Calu3 (cell line): Measurements from ENCODE around the gene HECA. TPM values are rescaled to one million over a fixed set of nuclear protein-coding genes. Genes with fewer than 3 reads are reported as not detected.

Experiments used
- BruUV-seq: library from RNA; stranded (reverse); fragments of 400-500 nt; replicated peaks from 2 replicates; lab custom pipeline; 2021; lab: Mats Ljungman, UMichigan
- CTCF ChIA-PET: fragments of 300-600 bp; sonication (Branson Sonifier 250); formaldehyde crosslinking; loops from one replicate; lab custom pipeline; 2022; ENCODE audit warnings: antibody characterized with exemption; lab: Charles Lee
- DNase-seq: peaks from one replicate; pipeline ENCODE4 v3.0.0; 2022
- H3K27ac Mint-ChIP-seq: one replicate; pipeline ENCODE4 v1.8.0; 2022; ENCODE audit warnings: mixed read lengths; ENCODE audit not compliant: unreplicated experiment
- H3K27me3 Mint-ChIP-seq: one replicate; pipeline ENCODE4 v1.8.0; 2022; ENCODE audit warnings: mixed read lengths; ENCODE audit not compliant: unreplicated experiment
- H3K36me3 Mint-ChIP-seq: one replicate; pipeline ENCODE4 v1.8.0; 2022; ENCODE audit warnings: mild to moderate bottlenecking, moderate library complexity, mixed read lengths; ENCODE audit not compliant: insufficient read depth, unreplicated experiment
- H3K4me1 Mint-ChIP-seq: one replicate; pipeline ENCODE4 v1.8.0; 2022; ENCODE audit warnings: mild to moderate bottlenecking, low read depth, mixed read lengths; ENCODE audit not compliant: unreplicated experiment
- H3K4me3 Mint-ChIP-seq: one replicate; pipeline ENCODE4 v1.8.0; 2022; ENCODE audit warnings: mild to moderate bottlenecking, low read depth, moderate library complexity, mixed read lengths; ENCODE audit not compliant: unreplicated experiment
- H3K9me3 Mint-ChIP-seq: one replicate; pipeline ENCODE4 v1.8.0; 2022; ENCODE audit warnings: low read depth, mixed read lengths; ENCODE audit not compliant: unreplicated experiment
- intact Hi-C: fragments of 100-400 bp; cut with micrococcal nuclease; formaldehyde crosslinking; loops from one replicate; pipeline ENCODE4 v1.10.0; 2022; ENCODE audit not compliant: unreplicated experiment
- total RNA-seq: library from RNA; stranded (reverse); gene quantifications from 2 replicates; pipeline ENCODE4 v1.2.3, GENCODE V29; 2022
- TF ChIP-seq, protein P1 (sequence below): fragments of 200-600 bp; IDR thresholded peaks from one replicate; pipeline ENCODE4 v1.8.0; 2022; ENCODE audit warnings: antibody characterized with exemption; ENCODE audit not compliant: unreplicated experiment

HECA gene
- total RNA-seq, 1 experiment from 2014 or later: 7.1 TPM

DNA sequence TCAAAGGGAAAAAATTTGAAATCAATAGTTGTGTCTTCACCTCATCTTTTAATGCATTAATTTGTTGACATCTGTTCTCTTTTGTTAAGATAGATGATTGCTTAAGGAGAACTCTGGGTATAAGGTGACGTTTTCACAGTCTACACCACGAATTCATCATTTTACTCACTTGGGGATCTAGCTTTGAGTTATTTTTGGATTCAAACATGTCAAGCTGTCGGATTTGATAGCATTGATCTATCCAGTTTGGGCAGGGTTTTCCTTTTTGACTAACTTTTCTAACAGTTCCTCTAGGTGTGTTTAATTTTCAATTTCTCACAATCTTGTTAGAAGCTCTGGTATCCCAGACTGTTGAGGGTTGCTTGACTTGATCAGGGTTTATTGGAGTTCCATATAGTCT, 49.6 kb downstream of the HECA start:
- H3K36me3 Mint-ChIP-seq: no peaks in the 10 kb centered on the region
- TF ChIP-seq, protein P1, sequence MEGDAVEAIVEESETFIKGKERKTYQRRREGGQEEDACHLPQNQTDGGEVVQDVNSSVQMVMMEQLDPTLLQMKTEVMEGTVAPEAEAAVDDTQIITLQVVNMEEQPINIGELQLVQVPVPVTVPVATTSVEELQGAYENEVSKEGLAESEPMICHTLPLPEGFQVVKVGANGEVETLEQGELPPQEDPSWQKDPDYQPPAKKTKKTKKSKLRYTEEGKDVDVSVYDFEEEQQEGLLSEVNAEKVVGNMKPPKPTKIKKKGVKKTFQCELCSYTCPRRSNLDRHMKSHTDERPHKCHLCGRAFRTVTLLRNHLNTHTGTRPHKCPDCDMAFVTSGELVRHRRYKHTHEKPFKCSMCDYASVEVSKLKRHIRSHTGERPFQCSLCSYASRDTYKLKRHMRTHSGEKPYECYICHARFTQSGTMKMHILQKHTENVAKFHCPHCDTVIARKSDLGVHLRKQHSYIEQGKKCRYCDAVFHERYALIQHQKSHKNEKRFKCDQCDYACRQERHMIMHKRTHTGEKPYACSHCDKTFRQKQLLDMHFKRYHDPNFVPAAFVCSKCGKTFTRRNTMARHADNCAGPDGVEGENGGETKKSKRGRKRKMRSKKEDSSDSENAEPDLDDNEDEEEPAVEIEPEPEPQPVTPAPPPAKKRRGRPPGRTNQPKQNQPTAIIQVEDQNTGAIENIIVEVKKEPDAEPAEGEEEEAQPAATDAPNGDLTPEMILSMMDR: no peak
- no peak overlapping the region for H3K4me3 Mint-ChIP-seq
- intact Hi-C loops: no loop called here
- H3K27ac Mint-ChIP-seq: no peak overlapping the region
- BruUV-seq: no TSS peak
- CTCF ChIA-PET: no interaction called here
- no peak for DNase-seq
- H3K27me3 Mint-ChIP-seq: no peaks in the 10 kb centered on the region
- no peaks in the 10 kb centered on the region for H3K9me3 Mint-ChIP-seq
- no peaks in the 10 kb centered on the region for H3K4me1 Mint-ChIP-seq

DNA sequence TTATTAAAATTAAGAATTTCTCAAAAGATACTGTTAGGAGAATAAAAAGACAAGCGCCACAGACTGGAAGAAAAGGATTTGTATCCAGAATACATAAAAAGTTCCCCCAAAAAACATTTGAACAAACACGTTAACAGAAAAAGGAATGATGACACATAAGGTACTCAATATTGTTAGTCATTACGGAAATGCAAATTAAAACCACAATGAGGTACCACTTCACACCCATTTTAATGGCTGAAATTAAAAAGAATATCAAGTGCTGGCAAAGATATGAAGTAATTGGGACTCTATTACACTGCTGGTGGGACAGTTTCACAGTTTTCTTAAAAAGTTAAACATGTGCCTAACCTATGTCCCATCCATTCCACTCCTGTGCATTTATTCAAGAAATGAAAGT, 51.4 kb downstream of the HECA start:
- no peak overlapping the region for H3K4me3 Mint-ChIP-seq
- H3K9me3 Mint-ChIP-seq: no peaks in the 10 kb centered on the region
- TF ChIP-seq, protein P1: no peak
- intact Hi-C loops: no loop called here
- H3K27ac Mint-ChIP-seq: no peak overlapping the region
- no peak for DNase-seq
- H3K4me1 Mint-ChIP-seq: no peaks in the 10 kb centered on the region
- no peaks in the 10 kb centered on the region for H3K36me3 Mint-ChIP-seq
- H3K27me3 Mint-ChIP-seq: no peaks in the 10 kb centered on the region
- CTCF ChIA-PET: interaction anchor here (0.6 kb wide), 1 partner anchor 202 kb away, joined by 3 read pairs; no protein-coding TSS in a partner anchor
- BruUV-seq: no TSS peak

DNA sequence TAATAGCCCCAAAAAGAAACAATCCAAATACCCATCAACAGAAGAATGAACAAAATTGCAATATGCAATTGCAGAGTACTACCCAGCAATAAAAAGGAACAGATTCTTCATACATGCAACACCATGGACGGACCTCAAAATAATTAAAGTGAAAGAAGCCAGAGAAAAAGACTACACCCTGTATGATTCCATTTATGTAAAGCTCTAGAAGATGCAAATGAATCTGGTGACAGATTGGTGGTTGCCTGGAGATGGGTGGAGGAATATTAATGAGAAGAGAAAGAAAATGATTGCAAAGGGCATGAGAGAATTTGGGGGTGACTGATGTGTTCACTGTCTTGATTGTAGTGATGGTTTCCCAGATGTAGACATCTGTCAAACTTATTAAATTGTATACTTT, 51.8 kb downstream of the HECA start:
- intact Hi-C loops: no loop called here
- no TSS peak for BruUV-seq
- TF ChIP-seq, protein P1: no peak
- Mint-ChIP-seq H3K4me1 (no peaks in the 10 kb centered on the region), H3K36me3 (no peaks in the 10 kb centered on the region), H3K27me3 (no peaks in the 10 kb centered on the region), H3K27ac (no peak overlapping the region), H3K9me3 (no peaks in the 10 kb centered on the region), H3K4me3 (no peak overlapping the region)
- no peak for DNase-seq
- CTCF ChIA-PET: interaction anchor here (0.6 kb wide), 1 partner anchor 203 kb away, joined by 3 read pairs; no protein-coding TSS in a partner anchor

DNA sequence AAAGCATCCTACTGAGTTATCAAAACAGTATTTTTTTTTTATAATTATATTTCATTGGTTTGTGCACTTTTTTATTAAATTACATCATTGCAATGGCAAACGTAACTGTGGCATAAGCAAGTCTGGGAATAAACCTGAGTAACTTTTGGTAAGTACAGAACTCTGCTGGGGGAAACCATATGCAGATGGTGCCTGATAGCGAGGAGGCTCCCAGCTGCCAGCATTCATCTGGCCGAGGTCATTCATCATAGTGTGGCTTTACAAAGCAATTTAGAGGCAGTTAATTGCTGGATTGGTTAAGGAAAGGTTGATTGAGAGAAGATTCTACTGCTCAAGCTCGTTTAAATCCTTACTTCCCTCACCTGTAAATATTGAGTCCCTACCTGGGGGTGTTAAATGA, 52.6 kb downstream of the HECA start:
- H3K27ac Mint-ChIP-seq: no peak overlapping the region
- no peak overlapping the region for H3K4me3 Mint-ChIP-seq
- H3K4me1 Mint-ChIP-seq: no peaks in the 10 kb centered on the region
- no TSS peak for BruUV-seq
- H3K27me3 Mint-ChIP-seq: no peaks in the 10 kb centered on the region
- H3K36me3 Mint-ChIP-seq: no peaks in the 10 kb centered on the region
- intact Hi-C loops: no loop called here
- DNase-seq: no peak
- CTCF ChIA-PET: no interaction called here
- TF ChIP-seq, protein P1: no peak
- no peaks in the 10 kb centered on the region for H3K9me3 Mint-ChIP-seq
